GM21390 (cell line): ENCODE data around the gene EPHA4.

ENCODE experiments used
- ATAC-seq: cut with Tn5 transposase; IDR thresholded peaks from one replicate; pipeline ENCODE4 v1.9.1; 2021; ENCODE audit not compliant: unreplicated experiment

The EPHA4 gene

DNA sequence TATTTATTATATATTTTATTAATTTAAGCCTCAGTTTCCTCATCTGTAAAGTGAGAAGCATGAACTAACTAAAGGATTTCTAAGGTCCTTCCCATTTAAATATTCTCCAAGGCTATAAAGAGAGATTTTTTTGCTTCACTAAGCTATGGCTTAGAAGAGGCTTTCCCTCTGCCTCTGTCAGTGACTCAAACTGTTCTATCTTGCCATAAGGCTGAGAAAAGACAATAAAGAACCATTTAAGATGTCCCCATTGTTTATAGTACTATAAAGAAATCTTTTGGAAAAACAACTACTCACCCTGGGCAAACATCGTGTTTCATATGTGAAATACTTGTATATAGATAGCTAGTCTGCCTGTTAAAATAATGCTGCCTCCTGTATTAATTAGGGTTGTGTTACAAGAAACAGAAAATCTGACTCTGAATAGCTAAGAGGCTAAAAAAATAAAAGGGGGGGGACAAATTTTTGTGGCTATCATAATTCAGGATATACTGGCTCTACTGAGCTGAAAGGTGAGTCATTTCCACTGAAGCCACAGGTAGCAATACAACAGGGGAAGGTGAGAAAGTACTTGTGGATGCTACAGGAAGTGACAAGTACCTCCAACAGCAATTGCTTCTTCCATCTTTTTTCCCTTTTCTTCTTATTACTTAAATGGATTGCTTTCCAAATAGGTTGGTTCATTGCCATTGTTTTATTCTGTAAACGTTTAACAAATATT, 25.4 kb downstream of the EPHA4 start:
- ATAC-seq, result no peak

DNA sequence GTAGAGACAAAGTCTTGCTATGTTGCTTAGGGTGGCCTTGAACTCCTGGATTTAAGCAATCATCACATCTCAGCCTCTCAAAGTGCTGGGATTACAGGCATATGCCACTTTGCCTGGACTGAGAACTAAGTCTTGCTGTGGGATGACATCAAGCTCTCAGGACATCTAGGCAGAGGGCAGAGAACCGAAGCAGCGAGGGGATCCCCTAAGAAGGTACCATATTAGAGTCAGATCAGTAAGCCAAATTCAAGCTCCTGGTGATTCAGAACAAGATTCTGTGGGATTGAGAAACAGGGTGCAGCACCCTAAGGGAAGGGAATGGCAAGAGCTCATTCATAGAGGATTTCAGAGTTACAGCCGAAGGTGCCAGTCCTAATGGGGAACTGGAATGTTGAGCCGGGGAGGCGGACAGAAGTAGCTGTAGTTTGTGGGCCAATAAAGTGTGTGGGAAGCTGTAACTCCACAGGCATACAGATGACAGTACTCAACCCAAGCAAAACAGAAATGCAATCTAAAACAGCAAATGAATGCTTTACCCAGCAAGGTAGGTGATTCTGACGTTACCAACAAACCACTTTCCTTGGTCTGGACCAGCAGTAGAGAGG, 30.9 kb downstream of the EPHA4 start:
- no peak for ATAC-seq

DNA sequence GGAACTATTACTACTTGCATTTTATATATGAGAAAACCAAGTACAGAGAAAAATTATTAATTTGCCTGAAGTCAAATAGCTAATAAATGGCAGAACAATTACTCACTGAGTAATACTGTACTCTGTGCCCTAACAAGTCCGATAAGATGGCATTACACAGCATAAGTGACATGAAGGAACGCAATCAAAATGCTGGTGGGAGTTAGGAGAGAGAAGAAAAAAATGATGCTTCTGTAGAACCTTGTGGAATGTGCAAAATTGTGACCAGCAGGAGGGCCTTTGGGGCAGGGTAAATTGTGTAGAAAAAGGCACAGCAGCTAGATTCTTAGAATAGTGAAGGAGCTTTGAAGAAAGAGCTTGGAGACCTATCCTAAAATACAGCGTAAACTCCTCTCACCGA, 32.9 kb downstream of the EPHA4 start:
- ATAC-seq, result no peak

DNA sequence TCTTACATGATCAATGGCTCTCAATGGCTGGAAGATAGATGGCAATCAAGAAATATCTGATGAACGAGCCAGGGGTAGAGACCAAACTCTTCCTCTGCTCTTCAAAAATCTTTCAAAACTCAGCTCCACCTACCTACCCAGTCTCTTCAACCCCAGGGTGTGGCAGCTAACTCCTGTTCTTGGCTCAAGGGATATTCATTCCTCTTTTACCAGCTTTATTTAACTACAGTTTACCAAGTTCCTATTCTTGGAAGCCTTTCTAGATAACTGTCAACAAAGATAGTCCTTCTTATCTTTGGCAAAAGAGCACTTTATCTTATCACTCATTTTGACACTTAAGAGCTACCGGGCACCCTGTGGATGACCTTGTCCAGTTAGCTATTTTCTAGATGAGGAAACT, 36.3 kb downstream of the EPHA4 start:
- ATAC-seq, result no peak

DNA sequence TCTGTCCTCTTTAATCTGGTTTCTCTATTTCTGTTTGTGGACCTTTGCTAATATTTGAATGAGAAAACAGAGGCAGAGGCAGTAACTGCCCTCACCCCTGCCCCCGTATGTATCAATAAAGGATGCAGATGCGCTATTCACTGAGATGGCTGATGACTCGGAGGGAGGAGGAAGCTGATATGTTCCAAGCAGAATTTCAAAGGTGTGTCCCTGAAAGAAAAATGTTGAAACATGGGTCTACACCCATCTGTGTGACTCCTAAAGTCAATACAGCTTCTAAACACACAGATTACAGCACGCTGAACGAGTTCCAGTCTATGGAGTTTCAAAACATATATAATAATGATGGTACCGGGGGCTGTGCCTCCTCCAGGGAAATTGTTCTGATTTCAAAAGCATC, 38.8 kb downstream of the EPHA4 start:
- ATAC-seq, result no peak

DNA sequence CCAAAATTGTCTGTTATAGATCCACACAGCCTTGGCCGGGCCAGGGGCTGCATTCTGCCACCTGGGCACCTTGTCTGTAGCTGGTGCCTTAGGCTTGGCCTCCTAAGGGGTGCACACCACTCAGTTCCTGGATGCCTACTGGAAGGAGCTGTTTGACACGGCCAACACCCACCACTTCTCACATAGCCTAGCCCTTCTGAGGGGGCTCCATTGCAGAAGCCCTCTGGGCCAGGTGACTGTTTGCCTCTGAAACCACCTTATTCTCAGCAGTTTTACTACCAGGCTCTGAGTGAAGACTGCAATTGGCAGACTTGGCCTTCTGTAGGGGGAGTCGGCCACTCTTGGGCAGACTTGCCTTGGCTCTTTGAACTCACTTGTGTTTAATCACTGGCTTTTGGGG, 39.5 kb downstream of the EPHA4 start:
- no peak for ATAC-seq

DNA sequence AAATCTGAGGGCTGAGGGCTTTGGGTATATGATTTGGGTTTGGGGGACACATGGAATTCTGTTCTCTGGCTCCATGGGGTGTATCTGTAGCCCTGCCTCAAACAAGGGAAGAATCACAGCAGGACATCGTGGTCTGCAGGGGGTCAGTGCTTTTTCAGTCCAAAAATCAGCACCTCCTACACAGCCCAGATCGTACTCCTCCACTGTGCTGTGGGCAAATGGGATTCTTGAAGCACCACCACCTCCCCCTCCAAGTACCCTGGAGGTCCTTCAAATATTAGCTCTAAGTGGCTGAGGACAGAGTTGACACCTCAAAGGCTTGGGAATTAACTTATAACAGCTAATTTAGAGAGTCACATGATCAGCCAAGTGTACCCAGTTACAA, 41.5 kb downstream of the EPHA4 start:
- ATAC-seq, result no peak

DNA sequence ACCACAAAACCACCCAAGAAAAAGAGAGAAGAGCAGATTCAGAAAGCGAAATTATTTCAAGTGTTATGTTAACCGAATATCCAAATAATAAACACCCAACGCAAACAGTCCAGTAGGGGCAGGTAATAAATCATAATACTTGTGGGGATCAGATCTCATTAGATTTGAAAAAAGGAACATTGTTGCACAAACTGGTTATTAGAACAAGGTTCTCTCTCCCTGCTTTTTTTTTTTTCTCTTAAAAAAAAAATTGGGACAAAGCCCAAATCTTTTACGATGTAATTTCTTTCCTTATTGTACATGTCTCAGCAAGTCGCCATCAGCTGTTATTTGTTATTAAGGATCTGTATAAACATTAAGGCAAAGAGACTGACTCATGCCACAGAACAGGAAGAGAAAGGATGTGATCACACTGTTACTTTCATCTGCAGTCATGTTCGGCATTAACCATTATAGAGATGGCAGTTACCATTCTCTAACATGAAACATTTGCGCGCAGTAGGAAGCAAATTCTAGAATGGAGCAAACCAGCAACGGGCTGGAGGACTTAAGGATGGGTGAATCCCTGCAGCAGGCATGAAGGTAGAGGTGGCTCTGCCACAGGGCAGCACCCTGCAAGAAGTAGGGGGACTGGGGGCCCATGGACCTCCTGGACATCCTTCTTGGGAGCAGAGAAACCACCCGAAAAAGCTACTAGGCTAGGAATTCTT, 42.0 kb downstream of the EPHA4 start:
- ATAC-seq, result no peak

DNA sequence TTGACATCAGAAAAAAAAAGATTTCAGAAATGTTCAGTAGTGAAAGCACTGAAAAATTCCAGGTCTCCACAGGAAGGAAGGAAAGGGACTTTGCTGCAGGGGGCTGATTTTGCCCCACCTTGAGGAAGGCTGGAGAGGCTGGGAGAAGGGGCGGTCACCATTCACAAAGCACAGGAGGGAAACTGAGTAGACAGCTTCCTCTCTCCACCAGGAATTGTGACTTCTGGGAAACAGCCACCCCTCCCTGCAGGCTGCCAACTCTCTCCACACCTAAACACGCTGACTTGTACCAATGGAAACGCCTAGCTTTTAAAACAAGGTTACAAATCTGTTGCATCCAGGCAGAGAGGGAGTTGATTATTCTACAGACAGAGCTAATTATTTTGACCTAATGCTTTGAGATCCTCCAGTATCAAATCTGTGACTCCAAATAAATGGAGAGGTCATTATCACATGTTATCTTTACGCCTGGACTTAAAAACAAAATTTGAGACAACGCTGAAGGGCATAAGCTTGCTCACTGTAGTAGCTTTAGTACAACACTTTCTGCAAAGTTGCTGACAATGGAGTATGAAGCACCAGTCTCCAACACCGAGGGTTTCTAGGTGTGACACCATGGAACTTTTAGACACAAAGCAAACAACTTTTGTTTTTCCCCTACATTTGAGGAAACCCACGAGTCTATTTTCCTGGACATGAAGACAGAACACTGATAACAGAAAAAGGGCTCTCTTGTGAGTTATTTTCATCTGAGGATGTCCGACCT, 42.7 kb downstream of the EPHA4 start:
- ATAC-seq, result no peak

DNA sequence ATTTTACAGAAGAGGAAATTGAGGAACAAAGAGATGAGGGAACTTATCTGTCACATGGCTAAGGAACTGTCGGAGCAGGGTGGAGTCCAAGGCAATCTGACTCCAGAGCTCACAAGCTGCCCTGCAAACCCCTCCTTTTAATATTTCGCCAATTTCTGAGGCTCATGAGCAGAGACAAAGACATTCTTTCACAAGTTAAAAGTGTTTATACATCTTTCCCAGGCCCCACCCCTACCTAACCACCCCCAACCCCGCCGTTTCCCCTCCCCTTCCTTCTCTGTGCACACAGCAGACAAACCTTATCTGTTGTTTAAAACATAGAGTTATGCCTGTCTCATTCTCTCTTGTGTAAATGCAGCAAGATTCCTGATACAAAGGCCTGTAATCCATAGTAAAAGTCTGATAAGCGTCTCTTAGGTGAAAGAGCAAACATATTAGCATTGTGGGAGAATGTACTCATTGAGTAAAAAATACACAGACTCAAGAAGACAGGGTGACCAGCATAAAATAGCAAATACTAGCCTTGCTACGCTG, 44.3 kb downstream of the EPHA4 start:
- ATAC-seq, result no peak

DNA sequence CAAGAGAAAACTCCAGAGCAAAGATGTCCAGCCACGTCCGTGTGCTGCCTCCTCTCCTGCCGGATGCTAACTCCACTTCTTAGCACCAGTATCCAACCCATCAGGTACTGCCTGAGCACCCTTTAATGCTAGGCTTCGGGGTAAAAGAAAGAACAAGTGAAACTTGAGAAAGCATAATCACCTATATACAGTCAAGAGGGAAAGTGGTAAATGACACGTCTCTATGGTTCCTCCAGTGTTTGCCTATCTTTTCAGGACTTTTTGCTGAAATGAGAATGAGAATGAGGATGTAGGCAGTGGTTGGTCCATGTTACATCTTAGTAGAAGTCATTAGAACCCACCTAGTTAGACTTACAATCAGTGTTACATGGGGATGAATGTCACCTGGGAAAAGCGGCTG, 47.9 kb downstream of the EPHA4 start:
- no peak for ATAC-seq

DNA sequence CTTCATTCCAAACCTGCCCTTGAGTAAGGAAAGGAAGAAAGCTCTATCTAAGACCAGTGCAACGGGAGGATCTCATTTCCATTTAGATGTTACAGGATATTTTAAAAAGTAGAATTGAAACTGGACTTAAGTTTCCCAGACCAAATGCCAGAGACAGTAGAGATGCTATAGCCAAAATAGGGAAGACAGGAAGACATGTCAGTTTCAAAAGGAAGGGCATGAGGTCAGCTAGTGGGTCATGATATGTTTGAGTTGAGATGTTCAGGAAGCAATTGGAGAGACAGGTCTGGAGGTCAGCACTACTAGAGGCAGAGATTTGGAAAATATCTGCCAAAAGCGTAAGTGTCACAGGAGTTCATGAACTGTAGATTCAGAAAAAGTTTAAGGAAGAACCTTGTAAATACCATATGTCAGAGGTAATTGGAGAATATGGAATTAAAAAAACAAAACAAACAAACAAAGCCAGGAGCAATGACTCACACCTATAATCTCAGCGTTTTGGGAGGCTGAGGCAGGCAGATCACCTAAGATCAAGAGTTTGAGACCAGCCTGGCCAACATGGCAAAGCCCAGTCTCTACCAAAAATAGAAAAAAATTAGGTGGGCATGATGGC, 50.8 kb downstream of the EPHA4 start:
- no peak for ATAC-seq

DNA sequence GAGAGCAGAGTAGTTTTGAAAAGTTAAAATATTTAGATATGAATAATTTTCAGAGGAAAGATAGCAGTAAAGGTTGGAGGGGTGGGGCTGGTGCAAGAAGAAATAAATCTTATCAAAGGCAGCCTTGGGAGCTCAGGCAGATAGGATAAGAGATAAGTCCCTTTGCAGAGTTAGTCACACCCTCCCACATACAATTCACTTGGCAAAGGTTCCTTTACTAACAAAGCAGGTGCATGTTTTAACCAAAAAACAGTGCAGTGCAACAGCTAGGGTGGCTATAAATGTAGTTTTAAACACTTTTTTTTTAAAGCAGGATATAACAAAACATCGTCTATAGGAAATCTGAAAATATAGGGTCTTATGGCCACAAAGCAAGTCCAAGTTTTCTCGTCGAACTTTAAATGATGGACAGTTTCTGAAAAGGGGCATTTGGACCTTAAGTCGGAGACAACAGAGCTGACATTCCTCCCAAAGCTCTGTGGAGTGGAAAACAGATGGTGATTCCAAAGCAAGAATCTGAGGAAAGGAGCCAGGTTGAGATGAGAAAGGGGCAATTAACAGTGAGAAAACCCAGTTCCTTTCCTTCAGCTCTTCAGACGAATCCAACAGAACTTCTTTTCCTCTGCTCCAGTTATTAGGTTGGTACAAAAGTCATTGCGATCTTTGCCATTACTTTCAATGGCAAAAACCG, 53.0 kb downstream of the EPHA4 start:
- ATAC-seq, result no peak

DNA sequence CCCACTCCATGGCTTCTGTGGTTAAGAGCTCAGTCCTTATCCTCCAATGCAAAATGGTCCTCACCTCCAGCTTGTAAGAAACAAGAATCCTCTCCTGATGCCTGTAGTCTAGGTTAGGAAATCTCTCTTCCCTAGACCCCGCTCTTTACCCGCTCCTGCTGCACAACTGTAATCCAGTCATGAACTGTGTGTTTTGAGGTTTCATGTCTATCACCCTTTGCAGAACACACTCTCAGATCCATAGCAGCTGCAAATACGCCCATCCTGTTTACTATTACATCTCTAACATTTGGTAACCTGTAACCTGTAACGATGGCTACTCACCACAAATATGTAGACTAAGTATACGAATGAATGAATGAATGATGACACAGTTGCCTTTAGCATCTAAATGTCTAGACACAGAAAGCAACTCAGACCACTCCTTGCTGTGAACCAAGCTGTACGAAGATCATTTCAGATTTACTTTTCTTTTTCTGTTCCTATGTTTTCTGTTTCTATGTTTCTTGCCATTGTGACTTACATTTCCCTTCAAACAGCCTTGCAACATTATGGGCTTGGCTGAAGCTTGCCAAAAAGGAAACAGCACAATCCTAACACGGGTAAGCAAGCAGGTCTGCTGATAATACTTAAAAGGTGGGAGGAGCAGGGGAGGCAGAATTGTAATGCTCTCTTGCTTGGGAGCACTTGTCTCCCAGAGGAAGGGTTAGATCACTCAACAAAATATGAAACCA, 53.7 kb downstream of the EPHA4 start:
- ATAC-seq, result peak; percentile 65

DNA sequence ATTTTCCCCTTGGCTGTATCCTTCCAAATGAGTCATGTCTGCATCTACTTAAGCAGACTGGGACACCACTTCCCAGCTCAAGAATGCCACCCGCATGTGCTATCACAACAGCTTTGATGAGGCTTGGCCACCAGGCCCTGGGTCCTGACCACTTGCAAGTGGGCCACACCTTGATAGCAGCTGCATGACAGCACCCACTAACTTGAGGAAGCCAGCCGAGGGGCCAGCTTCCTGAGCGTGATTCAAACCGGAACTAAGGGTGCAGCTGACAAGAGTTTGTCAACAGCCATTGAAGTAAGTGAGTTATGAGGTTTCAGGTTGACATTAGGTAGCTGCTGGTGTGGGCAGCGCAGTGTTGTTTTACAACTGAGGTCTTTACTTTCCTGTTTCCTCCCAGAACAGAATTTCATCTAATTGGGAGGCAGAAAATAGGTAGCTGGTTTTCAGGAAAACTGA, 54.4 kb downstream of the EPHA4 start:
- peak; percentile 93 for ATAC-seq

DNA sequence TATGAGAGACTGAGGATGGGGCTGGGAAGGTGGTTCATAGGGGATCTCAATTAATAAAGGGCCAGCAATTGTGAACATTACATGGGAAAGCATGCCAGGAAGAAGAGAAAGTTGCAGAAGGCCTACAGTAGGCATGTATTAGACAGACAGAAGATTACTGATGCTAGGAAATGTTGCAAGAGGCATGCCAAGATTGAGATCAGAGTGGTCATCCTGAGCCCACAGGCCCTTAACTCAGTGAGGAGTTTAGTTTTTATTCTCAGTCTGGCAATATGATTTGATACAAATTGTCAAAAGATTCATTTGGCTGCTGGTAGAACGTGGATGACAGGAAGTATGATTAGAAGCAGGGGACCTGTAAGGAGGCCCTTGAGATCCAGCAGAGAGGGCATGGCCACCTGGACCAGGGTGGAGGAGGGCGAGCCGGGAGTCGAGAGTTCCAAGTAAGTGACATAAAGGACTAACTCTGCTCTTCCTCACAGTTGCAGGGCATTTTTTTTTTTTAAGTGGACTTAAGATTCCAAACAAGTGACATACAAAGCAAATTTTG, 54.9 kb downstream of the EPHA4 start:
- ATAC-seq, result no peak

DNA sequence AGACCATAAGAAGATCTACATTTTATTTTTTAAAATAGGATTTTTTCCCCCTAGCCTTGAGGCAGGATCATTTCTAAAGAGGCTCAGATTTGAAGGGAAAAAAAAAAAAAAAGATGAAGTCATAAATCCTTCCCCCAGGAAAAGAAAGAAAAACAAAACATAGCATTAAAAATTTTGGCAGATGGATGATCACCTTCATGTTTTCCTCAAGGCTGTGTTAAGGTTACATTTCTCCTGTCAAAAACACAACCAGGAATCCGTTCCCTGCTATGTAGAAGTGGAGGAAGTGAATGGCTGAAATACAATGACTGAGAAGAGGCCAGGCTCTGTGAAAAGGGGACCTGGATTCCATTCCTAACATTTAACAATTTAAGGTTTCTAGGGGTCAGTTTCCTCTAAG, 56.2 kb downstream of the EPHA4 start:
- ATAC-seq, result no peak

DNA sequence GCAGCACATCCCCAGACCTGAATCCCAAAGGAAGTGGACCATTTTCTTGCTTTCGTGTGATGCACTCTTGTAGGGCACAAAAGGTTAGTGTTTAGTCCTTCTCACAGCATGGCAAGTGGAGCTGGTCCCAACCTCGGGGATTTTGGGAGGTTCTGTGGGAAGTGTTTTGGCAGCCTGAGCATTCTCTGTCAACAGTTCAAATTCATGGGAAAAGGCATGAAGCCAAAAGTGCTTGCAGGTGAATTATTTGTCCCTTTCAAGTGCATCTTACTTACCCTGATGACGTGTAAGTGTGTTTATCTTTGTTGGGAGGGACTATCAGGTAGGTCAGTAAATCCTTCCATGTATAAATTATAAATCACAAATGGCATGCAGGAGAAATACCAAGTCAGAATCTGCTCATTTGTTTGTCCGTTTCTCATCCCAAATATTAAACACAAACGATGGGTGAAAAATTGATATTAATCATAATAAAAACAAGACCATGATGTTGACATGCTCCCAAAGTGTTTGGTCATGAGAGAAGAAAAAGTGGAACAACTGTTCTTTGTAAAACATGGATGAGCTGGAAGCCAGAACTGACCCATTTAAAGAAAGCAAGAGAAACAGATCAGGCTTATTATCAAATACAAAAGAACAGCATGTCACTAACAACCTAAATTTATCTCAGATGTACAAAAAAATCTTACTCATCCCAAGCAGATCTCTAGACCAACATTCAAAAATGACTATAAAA, 57.6 kb downstream of the EPHA4 start:
- ATAC-seq, result no peak

DNA sequence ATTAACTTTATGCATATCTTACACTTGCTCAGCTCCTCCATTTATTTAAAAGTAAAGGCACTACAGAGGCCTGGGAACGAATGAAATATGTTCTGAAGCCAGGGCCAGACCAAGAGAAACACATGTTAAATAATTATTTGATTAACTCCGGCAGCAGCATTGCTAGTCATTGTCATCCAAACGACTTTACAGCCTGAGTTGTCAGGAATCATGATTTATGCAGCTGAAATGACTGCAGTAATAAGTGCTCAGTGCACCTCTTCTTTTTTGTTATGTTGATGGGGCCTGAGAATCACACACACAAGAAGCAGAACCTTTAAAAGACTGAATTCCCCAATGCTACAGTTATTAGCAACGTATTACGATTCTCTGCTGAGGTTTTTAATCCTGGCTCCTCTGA, 58.9 kb downstream of the EPHA4 start:
- no peak for ATAC-seq
